Lower leg skin (tissue), 4 donors: ENCODE results near the gene NFYA. TPM values are rescaled to one million over a fixed set of nuclear protein-coding genes. Genes with fewer than 3 reads are reported as not detected.

Experiments used
- DNase-seq, 2 donors: peaks; one replicate each; pipeline ENCODE4 v3.0.0-alpha.2; 2019; ENCODE audit warnings: low spot score in 2 of 2
- H3K4me3 ChIP-seq: fragments of 200-600 bp; sonication (generic); 2 replicates; pipeline ENCODE4 v1.5.1; 2017; ENCODE audit warnings: mild to moderate bottlenecking, low read depth; ENCODE audit not compliant: poor library complexity, severe bottlenecking
- CTCF ChIP-seq, 3 donors: fragments of 450-650 bp; IDR thresholded peaks; one replicate each; pipeline ENCODE4 v1.5.1; 2016; ENCODE audit warnings: antibody characterized with exemption in 3 of 3, mild to moderate bottlenecking in 3 of 3, moderate library complexity in 2 of 3
- POLR2A ChIP-seq, 2 donors: fragments of 450-650 bp; IDR thresholded peaks; one replicate each; pipeline ENCODE4 v1.6.1; 2016 to 2017; ENCODE audit warnings: antibody characterized with exemption in 2 of 2, mild to moderate bottlenecking in 1 of 2, moderate library complexity in 1 of 2
- WGBS, 2 donors: methylation state at CpG; one replicate each; pipeline ENCODE4 v1.1.5; 2018; 5-methylcytosine and 5-hydroxymethylcytosine counted together
- intact Hi-C: fragments of 100-400 bp; cut with DNase I; formaldehyde crosslinking; loops from one replicate; pipeline ENCODE4 v1.15.0; 2023; ENCODE audit warnings: low total_unique reads
- total RNA-seq, 4 donors: library from RNA; depleted of rRNA; stranded (reverse); fragments of >200 nt; gene quantifications; one replicate each; pipeline ENCODE4 v1.1.0, GENCODE V29; 2016

NFYA gene
- total RNA-seq, 4 donors from 2014 or later: 9.9 to 15.5 (median 14.4) TPM

DNA sequence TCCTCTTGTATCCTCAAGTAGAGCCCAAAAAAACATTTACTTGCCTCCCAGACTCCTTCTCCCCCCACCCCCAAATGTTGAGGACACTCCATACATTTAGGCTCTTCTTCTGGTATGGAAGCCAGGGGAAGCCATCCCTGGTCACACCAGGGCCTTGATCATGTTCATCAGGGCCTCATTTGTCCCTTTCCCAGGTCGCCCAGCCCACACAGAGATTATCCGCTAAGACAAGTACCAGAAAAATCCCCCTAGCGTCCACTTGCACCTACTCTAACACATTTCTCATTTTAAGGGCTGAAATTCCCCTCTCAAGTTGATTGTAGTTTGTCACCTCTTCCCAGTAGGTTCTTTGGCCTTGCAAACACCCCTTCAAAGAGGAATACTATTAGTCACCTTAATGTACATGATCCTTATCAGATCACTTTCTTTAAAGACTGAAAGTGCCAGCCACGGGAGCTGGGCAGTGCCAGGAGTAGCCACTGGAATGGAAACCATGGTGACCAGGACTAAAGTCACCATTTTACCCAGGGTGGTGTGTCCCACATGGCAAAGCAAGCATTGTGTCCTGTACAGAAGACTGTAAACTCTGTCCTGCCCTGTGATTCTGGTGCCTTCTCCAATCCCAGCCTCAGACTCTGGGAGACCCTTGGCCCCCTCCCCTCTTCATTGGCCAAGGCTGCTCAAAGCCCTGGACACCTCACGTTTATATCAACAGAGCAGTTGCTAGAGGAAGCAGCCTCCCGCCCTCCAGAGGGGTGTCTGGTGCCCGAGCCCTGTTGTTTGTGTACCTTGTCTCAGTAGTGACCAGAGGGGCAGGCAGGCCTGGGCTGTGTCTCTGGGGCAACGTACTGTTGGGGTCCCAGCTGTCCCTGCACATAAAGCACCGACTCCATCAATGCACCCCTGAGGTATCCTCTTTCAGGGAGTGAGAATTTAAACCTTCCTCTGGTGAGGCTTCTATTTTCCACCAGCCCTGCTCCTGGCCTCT is 24.7 kb upstream of the NFYA start:
- DNase-seq: peak in 1 of 2 donors; percentile 62
- intact Hi-C loops: no loop called here
- no peak for TF ChIP-seq CTCF (IDR thresholded peaks at IDR 0.05)
- TF ChIP-seq POLR2A (IDR thresholded peaks at IDR 0.05): no peak
- WGBS, 2 donors: 70 to 75% methylated on average over 9 of the region's 9 CpGs
- no peak overlapping the region for H3K4me3 ChIP-seq

DNA sequence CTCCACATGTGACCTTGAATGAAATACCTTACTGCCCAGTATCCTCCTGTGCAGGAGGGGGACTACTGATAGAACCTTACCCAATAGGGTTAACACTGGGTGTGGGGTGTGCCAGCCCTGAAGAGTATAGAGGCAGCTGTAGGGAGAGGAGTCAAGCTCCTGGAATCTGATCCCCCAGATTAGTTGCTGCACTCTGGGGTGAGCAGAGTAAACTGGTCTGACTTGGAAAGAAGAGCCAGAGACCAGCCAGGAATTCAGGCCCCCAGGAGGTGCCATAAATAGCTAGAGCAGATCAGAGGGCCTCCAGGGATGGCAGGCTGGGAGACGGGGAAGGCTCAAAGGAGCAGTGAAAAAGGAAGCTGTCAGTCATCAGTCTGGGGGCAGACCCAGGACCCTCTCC is 23.3 kb upstream of the NFYA start:
- TF ChIP-seq POLR2A (IDR thresholded peaks at IDR 0.05) (no peak), CTCF (IDR thresholded peaks at IDR 0.05) (no peak)
- H3K4me3 ChIP-seq: no peak overlapping the region
- WGBS, 2 donors: 47 to 58% methylated on average over 1 of the region's 1 CpG
- DNase-seq: peak in 1 of 2 donors; percentile 48
- intact Hi-C loops: no loop called here

DNA sequence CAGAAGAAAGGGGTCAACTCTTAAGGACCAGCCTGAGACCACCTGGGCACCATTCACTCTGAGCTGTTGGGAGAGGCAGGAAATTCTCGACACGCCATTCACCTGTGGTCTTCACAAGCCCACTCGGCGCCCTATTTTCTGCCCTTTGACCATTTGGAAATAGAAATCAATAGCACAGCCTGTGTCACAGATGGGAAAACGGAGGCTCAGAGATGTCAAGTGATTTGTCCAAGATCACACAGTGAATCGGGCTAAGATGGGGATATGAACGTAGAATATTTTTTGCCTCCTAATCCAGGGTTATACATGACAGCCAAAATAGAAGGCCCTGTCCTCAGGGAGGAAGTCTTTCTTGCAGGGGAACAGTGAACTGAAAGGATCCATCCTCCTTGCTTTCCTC is 22.8 kb upstream of the NFYA start:
- H3K4me3 ChIP-seq: no peak overlapping the region
- TF ChIP-seq CTCF (IDR thresholded peaks at IDR 0.05) (no peak), POLR2A (IDR thresholded peaks at IDR 0.05) (no peak)
- intact Hi-C loops: no loop called here
- WGBS, 2 donors: 85 to 94% methylated on average over 7 of the region's 7 CpGs
- DNase-seq: no peak

GRCh38 chr6:41050536-41050935 is 22.2 kb upstream of the NFYA start:
- 74 to 85% methylated on average over 3 of the region's 3 CpGs for WGBS, 2 donors
- no peak for TF ChIP-seq POLR2A (IDR thresholded peaks at IDR 0.05)
- no peak for DNase-seq
- intact Hi-C loops: no loop called here
- H3K4me3 ChIP-seq: no peak overlapping the region

GRCh38 chr6:41051873-41052272 is 20.9 kb upstream of the NFYA start:
- no peak for DNase-seq
- no peak overlapping the region for H3K4me3 ChIP-seq
- TF ChIP-seq CTCF (IDR thresholded peaks at IDR 0.05): no peak
- intact Hi-C loops: no loop called here
- 79% methylated on average over 5 of the region's 5 CpGs for WGBS, 2 donors

DNA sequence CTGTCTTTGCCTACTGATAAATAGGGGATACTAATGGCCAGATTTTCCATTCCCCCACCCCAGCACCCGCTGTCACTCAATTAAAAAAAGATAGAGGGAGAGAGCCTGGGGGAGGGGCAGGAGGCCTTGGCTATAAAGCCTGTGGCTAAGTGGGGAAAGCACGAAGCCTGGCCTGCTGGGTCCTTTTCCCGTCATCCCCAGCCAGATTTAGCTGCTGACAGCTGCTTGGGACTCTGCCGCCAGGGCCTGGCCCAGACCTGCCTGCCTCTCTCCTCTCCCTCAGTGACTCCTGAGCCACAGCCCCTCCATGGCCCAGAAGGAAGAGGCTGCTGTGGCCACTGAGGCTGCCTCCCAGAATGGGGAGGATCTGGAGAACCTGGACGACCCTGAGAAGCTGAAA is 19.7 kb upstream of the NFYA start, which contains the start of gene APOBEC2:
Gene APOBEC2 (plus strand): TSS at position 162 of the 400 bp plus-strand sequence. CDS start 146 bp downstream, at position 308.
- WGBS, 2 donors: 39 to 67% methylated on average over 5 of the region's 5 CpGs
- H3K4me3 ChIP-seq: no peak within 1 kb of the TSS
- no peak for TF ChIP-seq POLR2A (IDR thresholded peaks at IDR 0.05)
- TF ChIP-seq CTCF (IDR thresholded peaks at IDR 0.05): no peak
- intact Hi-C loops: no loop called here
- peak in 1 of 2 donors; percentile 74 for DNase-seq
